ENCODE data around the gene CYTL1. TPM values are rescaled to one million over a fixed set of nuclear protein-coding genes. Genes with fewer than 3 reads are reported as not detected.
A peak's percentile ranks its signal among the peaks of the same experiment; 100 is the strongest.
"Not testable (repeated sequence)": the region's sequence is repeated elsewhere in the genome, so short reads cannot be mapped to it uniquely, and the experiment has no call there.

The CYTL1 gene
- total RNA-seq, 2 donors from 2014 or later = not detected

DNA sequence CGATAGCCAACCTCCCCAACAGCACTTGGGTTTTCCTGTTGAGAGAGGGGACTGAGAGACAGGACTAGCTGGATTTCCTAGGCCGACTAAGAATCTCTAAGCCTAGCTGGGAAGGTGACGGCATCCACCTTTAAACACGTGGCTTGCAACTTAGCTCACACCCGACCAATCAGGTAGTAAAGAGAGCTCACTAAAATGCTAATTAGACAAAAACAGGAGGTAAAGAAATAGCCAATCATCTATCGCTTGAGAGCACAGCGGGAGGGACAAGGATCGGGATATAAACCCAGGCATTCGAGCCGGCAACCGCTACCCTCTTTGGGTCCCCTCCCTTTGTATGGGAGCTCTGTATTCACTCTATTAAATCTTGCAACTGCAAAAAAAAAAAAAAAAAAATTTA lies 12.3 kb downstream of the CYTL1 start:
- not testable (repeated sequence) for DNase-seq; H3K9me3 Mint-ChIP-seq; H3K27ac Mint-ChIP-seq; H3K4me1 Mint-ChIP-seq (ENCODE audit: low read depth); H3K36me3 Mint-ChIP-seq (ENCODE audit: insufficient read depth in 2 of 2); H3K4me3 Mint-ChIP-seq; ATAC-seq (replicated peaks in 1 of 2)
- H3K27me3 Mint-ChIP-seq (ENCODE audit: low read depth) = peaks cover 25% of the 10 kb centered on the region

DNA sequence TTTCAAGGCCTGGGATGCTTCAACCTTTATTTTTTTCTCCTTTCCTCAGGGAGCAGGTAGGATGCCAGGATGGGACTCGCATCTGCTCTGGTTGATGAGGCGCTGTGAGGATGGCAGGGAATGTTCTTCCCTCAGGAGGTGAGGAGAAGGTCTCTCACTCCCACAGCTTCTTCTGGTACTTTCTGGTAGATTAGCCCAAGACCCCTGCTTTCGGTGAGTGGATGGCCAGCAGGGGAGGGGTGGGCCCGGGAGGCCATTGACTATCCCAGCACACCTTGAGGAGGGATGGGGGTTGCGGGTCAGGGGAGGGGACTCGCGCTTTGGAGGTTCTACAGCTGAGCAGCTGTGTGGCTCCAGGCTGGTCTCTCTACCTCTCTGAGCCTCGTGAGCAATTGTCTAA lies 14.8 kb downstream of the CYTL1 start:
- DNase-seq = no peak
- no peaks in the 10 kb centered on the region for H3K36me3 Mint-ChIP-seq (ENCODE audit: insufficient read depth in 2 of 2)
- no peaks in the 10 kb centered on the region for H3K4me1 Mint-ChIP-seq (ENCODE audit: low read depth)
- H3K27ac Mint-ChIP-seq = no peak overlapping the region
- ATAC-seq (replicated peaks in 1 of 2) = no peak
- no peak overlapping the region for H3K4me3 Mint-ChIP-seq
- peaks cover 28% of the 10 kb centered on the region for H3K27me3 Mint-ChIP-seq (ENCODE audit: low read depth)
- peaks cover 0 to 3% of the 10 kb centered on the region in 2 donors for H3K9me3 Mint-ChIP-seq

DNA sequence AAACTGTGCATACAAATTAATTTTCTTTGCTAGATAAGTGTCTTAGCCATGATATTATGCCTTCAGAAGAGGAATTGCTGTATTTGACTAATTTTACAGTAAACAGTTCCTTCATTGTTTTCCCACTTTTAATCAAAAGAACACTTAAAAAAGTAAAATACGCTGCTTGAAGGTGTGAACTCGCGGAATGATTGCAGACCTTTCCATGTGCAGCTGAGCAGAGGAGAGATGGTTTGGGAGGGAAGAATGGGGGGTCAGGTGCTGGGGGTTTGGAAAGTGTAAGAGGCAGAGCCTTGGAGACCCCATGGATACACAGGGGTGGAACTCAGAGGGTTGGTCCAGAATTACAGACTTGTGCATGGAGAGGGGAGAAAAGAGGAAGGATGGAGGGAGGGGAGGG lies 15.3 kb downstream of the CYTL1 start:
- peaks cover 0 to under 1% of the 10 kb centered on the region in 2 donors for H3K9me3 Mint-ChIP-seq
- no peak for ATAC-seq (replicated peaks in 1 of 2)
- H3K36me3 Mint-ChIP-seq (ENCODE audit: insufficient read depth in 2 of 2) = no peaks in the 10 kb centered on the region
- H3K4me3 Mint-ChIP-seq = no peak overlapping the region
- H3K27ac Mint-ChIP-seq = no peak overlapping the region
- H3K4me1 Mint-ChIP-seq (ENCODE audit: low read depth) = no peaks in the 10 kb centered on the region
- peaks cover 28% of the 10 kb centered on the region for H3K27me3 Mint-ChIP-seq (ENCODE audit: low read depth)
- DNase-seq = no peak

DNA sequence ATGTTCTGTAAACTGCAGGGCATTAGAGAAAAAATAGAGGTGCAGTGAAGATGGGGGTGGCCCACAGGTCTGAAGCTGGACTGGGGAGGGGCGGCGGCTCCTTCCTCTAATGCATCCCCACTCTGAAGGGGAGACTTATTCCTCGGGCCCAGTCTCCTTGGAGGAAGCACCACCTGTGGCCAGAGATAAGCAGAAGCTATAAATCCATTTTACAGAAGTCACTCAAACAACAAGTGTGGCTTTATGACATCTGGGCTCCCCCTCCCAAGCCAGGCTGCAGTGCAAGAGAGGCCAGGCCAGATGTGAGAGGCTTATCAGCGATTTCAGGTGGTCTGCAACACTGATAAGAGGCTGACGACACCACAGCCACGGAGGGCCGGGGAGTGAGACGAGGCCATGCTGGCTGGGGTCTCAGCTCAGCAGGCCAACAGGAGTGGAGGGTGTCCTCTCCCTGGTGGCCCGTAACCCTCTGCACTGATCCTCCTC lies 15.8 kb downstream of the CYTL1 start:
- H3K4me1 Mint-ChIP-seq (ENCODE audit: low read depth) = no peaks in the 10 kb centered on the region
- no peaks in the 10 kb centered on the region for H3K9me3 Mint-ChIP-seq
- no peak overlapping the region for H3K4me3 Mint-ChIP-seq
- no peaks in the 10 kb centered on the region for H3K36me3 Mint-ChIP-seq (ENCODE audit: insufficient read depth in 2 of 2)
- no peak overlapping the region for H3K27ac Mint-ChIP-seq
- H3K27me3 Mint-ChIP-seq (ENCODE audit: low read depth) = peaks cover 27% of the 10 kb centered on the region
- ATAC-seq (replicated peaks in 1 of 2) (no peak), DNase-seq (no peak)

DNA sequence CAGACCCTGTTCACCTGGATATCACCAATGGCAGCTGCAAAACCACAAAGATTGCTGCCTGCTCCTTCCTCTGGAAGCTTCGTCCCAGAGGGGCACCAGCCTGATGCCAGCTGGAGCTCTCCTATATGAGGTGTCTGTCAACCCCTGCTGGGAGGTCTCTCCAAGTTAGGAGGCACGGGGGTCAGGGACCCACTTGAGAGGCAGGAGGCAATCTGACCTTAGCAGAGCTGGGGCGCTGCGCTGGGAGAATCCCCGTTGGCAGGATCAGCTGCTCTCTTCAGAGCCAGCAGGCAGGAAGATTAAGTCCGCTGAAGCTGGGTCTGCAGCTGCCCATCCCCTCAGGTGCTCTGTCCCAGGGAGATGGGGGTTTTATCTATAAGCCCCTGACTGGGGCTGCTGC lies 17.6 kb downstream of the CYTL1 start:
- peaks cover 27% of the 10 kb centered on the region for H3K27me3 Mint-ChIP-seq (ENCODE audit: low read depth)
- not testable (repeated sequence) for H3K9me3 Mint-ChIP-seq; H3K4me3 Mint-ChIP-seq; H3K36me3 Mint-ChIP-seq (ENCODE audit: insufficient read depth in 2 of 2); H3K4me1 Mint-ChIP-seq (ENCODE audit: low read depth); DNase-seq; H3K27ac Mint-ChIP-seq; ATAC-seq (replicated peaks in 1 of 2)

DNA sequence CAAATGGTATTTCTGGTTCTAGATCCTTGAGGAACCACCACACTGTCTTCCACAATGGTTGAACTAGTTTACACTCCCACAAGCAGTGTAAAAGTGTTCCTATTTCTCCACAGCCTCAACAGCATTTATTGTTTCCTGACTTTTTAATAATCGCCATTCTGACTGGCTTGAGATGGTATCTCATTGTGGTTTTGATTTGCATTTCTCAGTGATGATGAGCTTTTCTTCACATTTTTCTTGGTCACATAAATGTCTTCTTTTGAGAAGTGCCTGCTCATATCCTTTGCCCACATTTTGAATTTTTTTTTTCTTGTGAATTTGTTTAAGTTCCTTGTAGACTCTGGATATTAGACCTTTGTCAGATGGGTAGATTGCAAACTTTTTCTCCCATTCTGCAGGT lies 22.3 kb downstream of the CYTL1 start:
- not testable (repeated sequence) for H3K27ac Mint-ChIP-seq; H3K9me3 Mint-ChIP-seq; H3K4me1 Mint-ChIP-seq (ENCODE audit: low read depth); ATAC-seq (replicated peaks in 1 of 2); H3K36me3 Mint-ChIP-seq (ENCODE audit: insufficient read depth in 2 of 2); DNase-seq; H3K4me3 Mint-ChIP-seq
- H3K27me3 Mint-ChIP-seq (ENCODE audit: low read depth) = peaks cover 19% of the 10 kb centered on the region

DNA sequence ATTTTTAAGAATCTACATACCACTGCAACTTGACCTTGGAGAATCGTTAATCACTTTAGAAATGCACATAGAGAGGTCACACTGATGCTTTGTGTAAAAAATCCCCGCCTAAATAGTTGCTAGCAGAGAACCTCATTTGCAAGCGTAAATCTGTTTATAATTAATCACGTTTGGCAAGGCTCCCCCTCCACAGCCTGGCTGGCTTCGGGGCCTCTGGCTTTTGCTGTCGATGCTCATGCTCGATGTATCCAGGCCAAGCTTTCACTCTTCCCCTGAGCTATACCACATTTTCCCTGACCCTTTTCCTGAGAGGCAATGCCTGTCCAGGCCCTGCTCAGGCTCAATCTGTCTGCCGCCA lies 23.4 kb downstream of the CYTL1 start:
- peaks cover 15% of the 10 kb centered on the region for H3K27me3 Mint-ChIP-seq (ENCODE audit: low read depth)
- ATAC-seq (replicated peaks in 1 of 2) = no peak
- no peak overlapping the region for H3K27ac Mint-ChIP-seq
- no peak overlapping the region for H3K4me3 Mint-ChIP-seq
- DNase-seq = no peak
- no peaks in the 10 kb centered on the region for H3K4me1 Mint-ChIP-seq (ENCODE audit: low read depth)
- no peaks in the 10 kb centered on the region for H3K9me3 Mint-ChIP-seq
- H3K36me3 Mint-ChIP-seq (ENCODE audit: insufficient read depth in 2 of 2) = no peaks in the 10 kb centered on the region

DNA sequence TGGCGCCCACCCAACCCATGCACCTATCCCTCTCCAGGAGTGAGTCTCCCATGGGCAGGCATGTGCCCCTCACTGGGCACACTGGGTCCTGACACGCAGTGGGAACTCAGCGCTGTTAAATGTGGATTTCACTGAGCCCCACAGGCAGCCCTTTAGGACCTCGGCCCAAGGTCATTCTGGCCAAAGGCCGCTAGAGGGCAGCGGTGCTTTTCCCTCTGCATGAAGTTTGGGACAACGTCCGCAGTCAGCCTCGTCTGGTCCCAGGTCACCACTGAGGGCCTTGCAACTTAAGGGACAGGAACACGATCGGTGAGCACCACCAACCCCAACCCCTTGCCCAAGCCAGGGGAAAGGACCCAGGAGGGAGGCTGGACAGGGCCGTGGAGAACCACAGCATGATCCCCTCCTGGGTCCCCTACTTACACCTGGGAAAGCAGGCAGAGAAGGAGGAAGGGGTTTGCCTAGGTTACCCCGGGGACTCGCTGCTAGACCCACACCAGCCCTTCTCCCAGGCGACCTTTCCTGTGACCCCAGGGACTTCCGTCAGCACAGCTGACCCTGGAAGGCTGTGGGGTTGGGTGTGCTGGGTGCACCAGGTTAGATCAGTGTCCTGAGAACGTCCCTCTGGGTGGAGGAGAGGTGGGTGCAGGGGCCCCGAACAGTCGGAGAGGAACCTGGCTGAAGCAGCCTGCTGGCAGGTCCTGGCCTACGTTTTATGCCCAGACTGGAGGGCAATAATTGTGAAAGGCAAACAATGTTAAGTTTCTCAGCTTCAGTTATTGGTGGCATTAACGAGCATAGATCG lies 24.0 kb downstream of the CYTL1 start:
- DNase-seq = peak; percentile 42 to 51
- no peaks in the 10 kb centered on the region for H3K9me3 Mint-ChIP-seq
- H3K36me3 Mint-ChIP-seq (ENCODE audit: insufficient read depth in 2 of 2) = no peaks in the 10 kb centered on the region
- no peak overlapping the region for H3K4me3 Mint-ChIP-seq
- H3K4me1 Mint-ChIP-seq (ENCODE audit: low read depth) = no peaks in the 10 kb centered on the region
- peaks cover 11% of the 10 kb centered on the region for H3K27me3 Mint-ChIP-seq (ENCODE audit: low read depth)
- no peak overlapping the region for H3K27ac Mint-ChIP-seq
- ATAC-seq (replicated peaks in 1 of 2) = peak; percentile 37 to 45

DNA sequence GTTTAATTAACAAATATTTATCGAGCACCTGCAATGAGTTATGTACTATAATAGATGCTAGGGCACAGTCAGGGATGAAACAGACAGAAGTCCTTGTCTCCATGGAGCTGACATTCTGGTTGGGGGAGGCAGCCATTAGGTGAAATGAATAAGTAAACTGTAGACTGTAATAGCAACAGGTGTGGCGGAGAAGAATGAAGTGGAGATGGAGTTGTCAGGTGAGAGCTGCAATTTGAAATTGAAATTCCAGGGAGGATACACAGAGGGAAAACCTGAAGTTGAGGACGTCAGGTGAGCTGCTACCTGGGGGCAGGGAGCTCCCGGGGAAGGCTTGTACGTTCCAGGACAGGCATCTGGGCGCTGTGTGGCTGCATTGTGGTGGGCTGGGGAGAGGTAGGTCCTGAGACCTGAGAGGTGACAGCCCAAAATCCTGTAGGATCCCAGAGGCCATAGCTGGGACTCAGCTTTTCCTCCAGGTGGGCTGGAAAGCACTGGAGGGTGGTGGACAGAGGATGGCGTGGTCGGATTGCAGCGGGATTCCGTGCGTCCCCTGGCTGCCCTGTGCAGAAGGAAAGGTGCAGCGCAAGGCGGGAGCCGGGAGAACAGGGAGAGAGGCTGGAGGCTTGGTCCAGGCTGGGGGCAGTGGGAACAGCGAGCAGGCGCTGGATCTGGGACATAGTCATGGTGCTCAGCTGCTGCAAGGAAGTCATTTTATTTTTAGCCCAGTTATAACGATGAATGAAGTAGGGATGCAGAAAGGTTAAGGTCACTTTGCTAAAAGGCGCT lies 24.8 kb downstream of the CYTL1 start:
- Mint-ChIP-seq H3K9me3 (no peaks in the 10 kb centered on the region), H3K4me3 (no peak overlapping the region), H3K36me3 (ENCODE audit: insufficient read depth in 2 of 2) (no peaks in the 10 kb centered on the region), H3K4me1 (ENCODE audit: low read depth) (no peaks in the 10 kb centered on the region), H3K27ac (peak overlapping the region; percentile 13), H3K27me3 (ENCODE audit: low read depth) (peaks cover 4% of the 10 kb centered on the region)
- ATAC-seq (replicated peaks in 1 of 2) = no peak
- no peak for DNase-seq

DNA sequence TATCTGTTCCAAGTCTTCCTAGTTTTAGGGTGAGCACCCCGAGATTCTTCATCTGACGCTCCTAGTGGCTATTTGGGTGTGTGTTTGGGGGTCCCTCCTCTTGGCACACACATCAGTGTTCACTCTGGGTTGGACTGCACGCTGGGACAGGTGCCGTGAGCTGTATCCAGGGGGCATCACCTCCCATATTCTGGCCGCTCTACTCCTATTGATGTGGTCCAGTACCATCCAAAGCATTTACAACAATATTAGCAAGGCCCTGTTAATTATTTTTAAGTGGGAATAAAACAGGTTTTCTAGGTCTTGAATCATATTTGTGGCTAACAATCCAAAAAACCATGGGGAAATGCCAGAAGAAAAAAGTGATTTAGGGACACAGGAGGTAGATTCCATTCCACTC lies 26.4 kb downstream of the CYTL1 start:
- Mint-ChIP-seq H3K9me3 (no peaks in the 10 kb centered on the region), H3K27ac (no peak overlapping the region), H3K4me1 (ENCODE audit: low read depth) (no peaks in the 10 kb centered on the region), H3K4me3 (no peak overlapping the region), H3K36me3 (ENCODE audit: insufficient read depth in 2 of 2) (no peaks in the 10 kb centered on the region), H3K27me3 (ENCODE audit: low read depth) (no peaks in the 10 kb centered on the region)
- ATAC-seq (replicated peaks in 1 of 2) (no peak), DNase-seq (no peak)

DNA sequence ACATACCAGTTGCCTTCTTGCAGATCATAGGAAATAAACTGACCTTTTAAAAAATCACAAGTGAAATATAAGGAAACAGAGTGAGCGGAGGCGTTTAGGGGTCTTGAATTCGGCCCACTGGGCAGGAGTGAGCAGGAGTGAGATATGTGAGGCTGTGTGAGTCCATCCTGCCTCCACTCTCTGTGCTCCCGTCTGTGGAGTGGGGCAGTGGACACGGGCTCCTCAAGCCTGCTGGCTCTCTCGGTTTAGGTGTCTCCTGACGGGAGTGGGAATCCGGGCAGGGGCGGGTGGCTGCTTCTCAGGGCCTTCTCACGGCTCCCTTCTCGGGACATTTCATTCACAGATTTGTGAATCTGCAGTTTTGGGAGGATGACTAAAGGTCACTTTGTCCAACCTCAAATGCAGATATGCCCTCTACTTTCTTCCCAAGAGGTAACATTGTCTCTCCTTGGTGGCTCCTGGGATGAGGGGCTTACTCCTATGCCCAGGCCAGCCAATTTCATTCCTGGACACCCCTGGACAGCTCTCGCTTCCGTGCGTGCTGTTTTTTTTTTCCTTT lies 27.6 kb downstream of the CYTL1 start:
- no peaks in the 10 kb centered on the region for H3K9me3 Mint-ChIP-seq
- H3K27ac Mint-ChIP-seq = no peak overlapping the region
- H3K27me3 Mint-ChIP-seq (ENCODE audit: low read depth) = no peaks in the 10 kb centered on the region
- H3K4me3 Mint-ChIP-seq = no peak overlapping the region
- H3K36me3 Mint-ChIP-seq (ENCODE audit: insufficient read depth in 2 of 2) = no peaks in the 10 kb centered on the region
- ATAC-seq (replicated peaks in 1 of 2) (no peak), DNase-seq (no peak)
- H3K4me1 Mint-ChIP-seq (ENCODE audit: low read depth) = no peaks in the 10 kb centered on the region

DNA sequence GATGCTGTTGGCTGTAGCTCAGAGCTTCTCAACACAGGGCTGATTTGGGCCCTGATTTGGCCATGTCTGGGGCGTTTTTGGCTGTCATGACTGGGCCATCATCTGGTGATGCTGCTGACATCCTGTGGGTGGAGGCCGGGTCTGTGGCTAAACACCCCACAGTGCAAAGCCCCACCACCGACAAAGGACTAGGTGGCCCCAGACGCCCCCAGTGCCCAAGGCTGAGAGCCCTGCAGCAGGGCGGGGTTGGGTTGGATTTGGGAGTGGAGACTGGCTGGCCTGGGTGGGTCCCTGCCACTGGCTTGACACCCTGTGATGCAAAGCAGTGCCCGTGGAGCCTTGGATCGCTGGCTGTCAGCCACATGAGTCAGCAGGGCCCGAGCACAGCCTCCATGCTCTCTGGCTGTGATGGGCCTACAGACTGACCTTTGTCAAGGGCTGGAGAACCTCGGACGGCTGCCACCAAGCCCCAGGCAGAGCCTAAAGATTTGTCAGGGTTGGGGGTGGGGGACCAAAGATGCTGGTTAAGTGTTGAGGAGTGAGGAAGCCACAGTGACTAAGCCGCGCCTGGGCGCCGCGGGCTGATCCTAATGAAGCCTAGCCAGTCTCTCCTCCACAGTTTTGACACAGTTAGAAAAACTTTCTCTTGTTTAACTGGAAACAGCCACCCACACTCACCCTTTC lies 28.3 kb downstream of the CYTL1 start:
- no peaks in the 10 kb centered on the region for H3K36me3 Mint-ChIP-seq (ENCODE audit: insufficient read depth in 2 of 2)
- no peaks in the 10 kb centered on the region for H3K27me3 Mint-ChIP-seq (ENCODE audit: low read depth)
- DNase-seq = no peak
- H3K9me3 Mint-ChIP-seq = no peaks in the 10 kb centered on the region
- ATAC-seq (replicated peaks in 1 of 2) = no peak
- H3K4me1 Mint-ChIP-seq (ENCODE audit: low read depth) = no peaks in the 10 kb centered on the region
- H3K4me3 Mint-ChIP-seq = no peak overlapping the region
- no peak overlapping the region for H3K27ac Mint-ChIP-seq

DNA sequence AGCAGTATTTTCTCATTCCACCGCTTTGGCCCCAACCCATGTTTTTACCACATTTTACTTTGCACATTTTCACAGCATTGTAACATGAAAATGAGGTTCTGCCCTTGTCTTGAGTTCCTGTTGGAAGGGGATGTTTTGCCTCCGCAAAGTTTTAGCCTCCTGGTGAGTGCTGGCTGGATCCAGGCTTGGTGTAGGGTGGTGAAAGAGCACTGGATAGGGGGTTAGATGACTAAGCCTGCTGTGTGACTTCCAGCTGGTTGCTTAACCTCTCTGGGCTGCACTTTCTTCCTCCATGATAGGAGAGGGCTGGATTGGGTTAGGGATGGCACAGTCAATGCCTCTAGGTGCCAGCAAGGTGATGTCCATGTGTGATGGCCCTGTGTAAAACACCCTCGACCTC lies 28.9 kb downstream of the CYTL1 start:
- Mint-ChIP-seq H3K4me3 (no peak overlapping the region), H3K9me3 (no peaks in the 10 kb centered on the region), H3K36me3 (ENCODE audit: insufficient read depth in 2 of 2) (no peaks in the 10 kb centered on the region), H3K4me1 (ENCODE audit: low read depth) (no peaks in the 10 kb centered on the region), H3K27me3 (ENCODE audit: low read depth) (no peaks in the 10 kb centered on the region), H3K27ac (no peak overlapping the region)
- no peak for ATAC-seq (replicated peaks in 1 of 2)
- DNase-seq = no peak

All from activated T-cell treated with anti-CD3 and anti-CD28 coated beads, Interleukin-2, amount 50 U/mL, for 72 hours (primary cell).